Karpas-422 (cell line): ENCODE results near the gene SLC39A2. TPM values are rescaled to one million over a fixed set of nuclear protein-coding genes. Genes with fewer than 3 reads are reported as not detected.

Experiments
- DNase-seq: peaks from one replicate; pipeline ENCODE4 v3.0.0-alpha.2; 2015
- H2AFZ ChIP-seq: fragments of 200-600 bp; sonication (generic); 2 replicates; pipeline ENCODE4 v1.6.1; 2014; ENCODE audit warnings: antibody characterized with exemption, low read length, mixed read lengths
- H3K27ac ChIP-seq: fragments of 200-600 bp; sonication (generic); 2 replicates; pipeline ENCODE4 v1.5.1; 2014; ENCODE audit warnings: mild to moderate bottlenecking, low read length, moderate library complexity
- H3K27me3 ChIP-seq: fragments of 200-600 bp; sonication (generic); 2 replicates; pipeline ENCODE4 v1.6.1; 2014; ENCODE audit warnings: low read length, mixed read lengths
- H3K36me3 ChIP-seq: fragments of 200-600 bp; sonication (generic); 2 replicates; pipeline ENCODE4 v1.6.1; 2014; ENCODE audit warnings: low read length, mixed read lengths; ENCODE audit not compliant: insufficient read depth
- H3K4me1 ChIP-seq: fragments of 200-600 bp; sonication (generic); 2 replicates; pipeline ENCODE4 v1.6.1; 2014; ENCODE audit warnings: mild to moderate bottlenecking, low read length, mixed read lengths
- H3K4me2 ChIP-seq: fragments of 200-600 bp; sonication (generic); 2 replicates; pipeline ENCODE4 v1.6.1; 2014; ENCODE audit warnings: low read length, low read depth, mild to moderate bottlenecking; ENCODE audit not compliant: poor library complexity, severe bottlenecking
- H3K4me3 ChIP-seq: fragments of 200-600 bp; sonication (generic); 2 replicates; pipeline ENCODE4 v1.5.1; 2014; ENCODE audit warnings: mild to moderate bottlenecking, antibody characterized with exemption, low read length, mixed read lengths
- H3K79me2 ChIP-seq: fragments of 200-600 bp; sonication (generic); 2 replicates; pipeline ENCODE4 v1.6.1; 2014; ENCODE audit warnings: mild to moderate bottlenecking, low read length, mixed read lengths
- H3K9ac ChIP-seq: fragments of 200-600 bp; sonication (generic); 2 replicates; pipeline ENCODE4 v1.6.0; 2014; ENCODE audit warnings: low read length
- H3K9me2 ChIP-seq: fragments of 200-600 bp; sonication (generic), shearing (Covaris generic); replicated peaks from 2 replicates; pipeline ENCODE4 v1.6.0; 2014; ENCODE audit warnings: mild to moderate bottlenecking, low read length, moderate library complexity; ENCODE audit not compliant: insufficient read depth
- H3K9me3 ChIP-seq: fragments of 300-700, 200-600 bp; sonication (generic); 2 replicates; pipeline ENCODE4 v1.6.1; 2014; ENCODE audit warnings: low read length, mixed read lengths
- H4K20me1 ChIP-seq: fragments of 200-600 bp; sonication (generic); 2 replicates; pipeline ENCODE4 v1.6.1; 2014; ENCODE audit warnings: mild to moderate bottlenecking, antibody characterized with exemption, low read length, low read depth; ENCODE audit not compliant: insufficient read depth
- total RNA-seq: library from RNA; depleted of rRNA; stranded (reverse); fragments of >200 nt; shearing (Covaris generic); gene quantifications from 2 replicates; pipeline ENCODE4 v1.2.3, GENCODE V29; 2014; ENCODE audit warnings: low replicate concordance

Gene SLC39A2
- total RNA-seq, 1 experiment from 2014 or later, result not detected

DNA sequence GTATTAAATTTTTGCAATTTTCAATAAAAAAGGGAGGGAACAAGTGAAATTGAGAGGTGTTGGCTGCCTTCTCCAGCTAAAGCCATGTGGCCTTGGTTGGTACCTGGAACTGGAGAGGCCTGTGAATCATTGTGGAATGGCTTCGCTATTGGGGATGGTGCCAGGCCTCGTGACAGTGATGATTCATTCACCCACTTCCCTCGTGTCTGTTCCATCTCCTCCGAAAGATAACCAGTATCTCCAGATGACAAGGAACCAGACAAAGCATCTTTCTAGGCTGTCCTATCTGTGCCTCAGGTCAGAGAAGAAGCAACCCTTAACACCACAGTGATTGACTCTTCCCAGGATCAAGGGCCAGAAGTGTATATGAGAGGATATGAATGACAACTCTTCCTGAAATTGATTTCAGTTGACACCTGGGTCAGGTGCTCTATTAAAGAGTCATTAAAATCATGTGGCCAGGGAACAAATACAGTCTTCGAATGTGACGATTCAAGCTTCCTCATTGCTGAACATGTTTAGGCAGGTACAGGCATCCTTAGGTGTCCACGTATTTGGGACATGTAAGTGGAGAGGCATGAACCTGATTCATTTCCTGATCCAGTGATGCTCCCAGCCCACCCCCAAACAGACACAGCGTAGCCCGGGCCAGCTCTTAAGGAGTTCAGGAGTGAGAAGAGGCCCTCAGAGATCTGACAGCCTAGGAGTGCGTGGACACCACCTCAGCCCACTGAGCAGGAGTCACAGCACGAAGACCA lies 42.8 kb downstream of the SLC39A2 start, which contains the start of gene RNASE7:
TSS of gene RNASE7 (plus strand) at position 687 of the 758 bp plus-strand sequence. CDS start 631 bp downstream, outside the sequence.
- H3K9me3 ChIP-seq, result no peaks in the 10 kb centered on the region
- H3K27ac ChIP-seq, result no peak within 1 kb of the TSS
- no peaks in the 10 kb centered on the region for H3K79me2 ChIP-seq
- no peak for DNase-seq
- no peaks in the 10 kb centered on the region for H3K9me2 ChIP-seq
- no peak within 1 kb of the TSS for H3K4me2 ChIP-seq
- no peaks in the 10 kb centered on the region for H3K4me1 ChIP-seq
- H4K20me1 ChIP-seq, result no peaks in the 10 kb centered on the region
- H3K9ac ChIP-seq, result no peak within 1 kb of the TSS
- H2AFZ ChIP-seq, result no peak within 1 kb of the TSS
- no peaks in the 10 kb centered on the region for H3K36me3 ChIP-seq
- no peak within 1 kb of the TSS for H3K4me3 ChIP-seq
- H3K27me3 ChIP-seq, result no peaks in the 10 kb centered on the region

GRCh38 chr14:21042918-21043317 lies 43.8 kb downstream of the SLC39A2 start:
- Histone ChIP-seq H3K27me3 (no peaks in the 10 kb centered on the region), H3K27ac (no peak overlapping the region), H3K79me2 (no peaks in the 10 kb centered on the region), H3K9me3 (no peaks in the 10 kb centered on the region), H4K20me1 (no peaks in the 10 kb centered on the region), H3K4me3 (no peak overlapping the region), H3K4me2 (no peak overlapping the region), H2AFZ (no peak overlapping the region), H3K9ac (no peak overlapping the region), H3K4me1 (no peaks in the 10 kb centered on the region), H3K36me3 (no peaks in the 10 kb centered on the region), H3K9me2 (no peaks in the 10 kb centered on the region)
- DNase-seq, result no peak

- H3K27ac ChIP-seq, result no peak overlapping the region
- no peaks in the 10 kb centered on the region for H3K9me3 ChIP-seq
- H3K4me2 ChIP-seq, result no peak overlapping the region
These were observed 44.4 kb downstream of the SLC39A2 start for GRCh38 chr14:21043387-21043973.

GRCh38 chr14:21043974-21044618 lies 45.0 kb downstream of the SLC39A2 start:
- H3K36me3 ChIP-seq, result no peaks in the 10 kb centered on the region
- H3K4me2 ChIP-seq, result no peak overlapping the region
- H3K4me3 ChIP-seq, result no peak overlapping the region
- H3K4me1 ChIP-seq, result no peaks in the 10 kb centered on the region
- no peak overlapping the region for H3K27ac ChIP-seq
- no peak overlapping the region for H3K9ac ChIP-seq
- DNase-seq, result no peak
- H3K9me3 ChIP-seq, result no peaks in the 10 kb centered on the region
- no peaks in the 10 kb centered on the region for H3K27me3 ChIP-seq
- H3K9me2 ChIP-seq, result no peaks in the 10 kb centered on the region
- no peak overlapping the region for H2AFZ ChIP-seq
- H3K79me2 ChIP-seq, result no peaks in the 10 kb centered on the region
- H4K20me1 ChIP-seq, result no peaks in the 10 kb centered on the region

More at GRCh38 chr14:21043387-21043973, 44.4 kb downstream of the SLC39A2 start:
- no peak for DNase-seq
- no peaks in the 10 kb centered on the region for H3K9me2 ChIP-seq
- no peaks in the 10 kb centered on the region for H3K27me3 ChIP-seq
- H4K20me1 ChIP-seq, result no peaks in the 10 kb centered on the region
- no peaks in the 10 kb centered on the region for H3K79me2 ChIP-seq
- H3K4me3 ChIP-seq, result no peak overlapping the region
- H3K4me1 ChIP-seq, result no peaks in the 10 kb centered on the region
- H2AFZ ChIP-seq, result no peak overlapping the region
- H3K36me3 ChIP-seq, result no peaks in the 10 kb centered on the region
- no peak overlapping the region for H3K9ac ChIP-seq

DNA sequence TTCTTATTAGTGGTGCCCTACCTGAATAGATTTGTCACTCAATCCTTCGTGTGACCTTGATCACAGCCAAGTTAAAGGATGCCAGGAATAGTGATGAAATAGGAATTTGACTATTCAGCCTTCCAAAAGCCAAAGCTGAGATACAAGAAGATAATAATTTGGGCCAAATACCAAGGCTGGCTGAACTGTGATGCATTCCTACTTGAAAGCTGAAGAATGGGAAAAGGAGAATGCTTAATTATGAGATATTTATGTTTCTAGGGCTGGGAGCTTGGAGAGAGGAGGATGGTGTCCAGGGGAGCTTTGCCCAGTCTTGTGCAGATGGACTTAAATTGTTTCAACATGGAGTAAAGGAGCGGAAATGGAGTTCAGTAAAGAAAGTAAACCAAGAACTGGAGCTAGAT lies 48.3 kb downstream of the SLC39A2 start:
- Histone ChIP-seq H3K9me2 (no peaks in the 10 kb centered on the region), H3K4me3 (no peak overlapping the region), H4K20me1 (no peaks in the 10 kb centered on the region), H3K79me2 (no peaks in the 10 kb centered on the region), H3K4me2 (no peak overlapping the region), H3K36me3 (no peaks in the 10 kb centered on the region), H3K27me3 (no peaks in the 10 kb centered on the region), H3K9me3 (no peaks in the 10 kb centered on the region), H3K4me1 (no peaks in the 10 kb centered on the region), H3K27ac (no peak overlapping the region), H2AFZ (no peak overlapping the region), H3K9ac (no peak overlapping the region)
- DNase-seq, result no peak

DNA sequence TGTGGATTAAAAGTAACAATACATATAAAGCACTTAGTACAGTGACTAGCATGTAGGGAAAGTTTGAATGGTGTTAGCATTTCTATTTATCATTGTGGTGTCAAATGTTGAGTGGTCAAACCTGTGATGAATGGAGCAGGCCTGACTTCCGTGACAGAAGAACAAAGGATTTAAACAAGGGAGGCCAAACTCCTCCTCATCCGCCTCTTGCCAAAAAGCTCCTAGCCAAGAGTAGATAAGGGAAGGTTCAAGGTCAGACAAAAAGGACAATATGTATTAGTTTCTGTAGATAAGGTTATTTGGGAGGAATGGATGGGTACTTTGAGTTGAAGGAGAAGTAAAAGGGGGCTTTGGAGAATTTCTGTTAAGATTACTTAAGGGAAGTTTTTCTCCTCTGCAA lies 49.5 kb downstream of the SLC39A2 start:
- Histone ChIP-seq H4K20me1 (no peaks in the 10 kb centered on the region), H3K36me3 (no peaks in the 10 kb centered on the region), H2AFZ (no peak overlapping the region), H3K4me3 (no peak overlapping the region), H3K27me3 (no peaks in the 10 kb centered on the region), H3K27ac (no peak overlapping the region), H3K9ac (no peak overlapping the region), H3K9me3 (no peaks in the 10 kb centered on the region), H3K4me2 (no peak overlapping the region), H3K9me2 (no peaks in the 10 kb centered on the region), H3K79me2 (no peaks in the 10 kb centered on the region), H3K4me1 (no peaks in the 10 kb centered on the region)
- no peak for DNase-seq

DNA sequence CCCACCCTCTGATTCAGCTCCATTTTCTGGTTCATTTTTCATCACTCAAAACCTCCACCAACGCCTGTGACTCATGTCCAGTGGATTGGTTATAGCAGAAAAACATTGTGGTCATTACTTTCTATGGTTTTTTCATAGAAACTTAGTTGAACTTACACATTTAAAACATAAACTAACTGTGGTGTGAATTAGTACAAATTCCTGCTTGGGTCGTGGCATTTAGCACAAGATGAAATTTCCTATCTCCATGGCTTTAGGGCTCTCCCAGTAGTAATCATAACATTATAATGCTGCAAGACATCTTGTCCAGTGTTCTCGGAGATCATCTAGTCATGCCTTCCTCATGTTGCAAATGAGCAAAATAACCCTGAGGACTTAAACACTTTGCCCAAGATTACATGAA lies 50.2 kb downstream of the SLC39A2 start:
- H3K27me3 ChIP-seq, result no peaks in the 10 kb centered on the region
- no peak overlapping the region for H3K27ac ChIP-seq
- H3K9ac ChIP-seq, result no peak overlapping the region
- no peaks in the 10 kb centered on the region for H3K79me2 ChIP-seq
- H3K9me2 ChIP-seq, result no peaks in the 10 kb centered on the region
- H3K36me3 ChIP-seq, result no peaks in the 10 kb centered on the region
- no peak overlapping the region for H3K4me3 ChIP-seq
- no peaks in the 10 kb centered on the region for H4K20me1 ChIP-seq
- no peak overlapping the region for H3K4me2 ChIP-seq
- H2AFZ ChIP-seq, result no peak overlapping the region
- no peaks in the 10 kb centered on the region for H3K9me3 ChIP-seq
- no peaks in the 10 kb centered on the region for H3K4me1 ChIP-seq
- DNase-seq, result no peak

GRCh38 chr14:21050597-21050996 lies 51.5 kb downstream of the SLC39A2 start:
- Histone ChIP-seq H4K20me1 (no peaks in the 10 kb centered on the region), H3K36me3 (no peaks in the 10 kb centered on the region), H3K4me1 (no peaks in the 10 kb centered on the region), H3K27ac (no peak overlapping the region), H3K27me3 (no peaks in the 10 kb centered on the region), H3K9me2 (no peaks in the 10 kb centered on the region), H3K4me3 (no peak overlapping the region), H3K9ac (no peak overlapping the region), H2AFZ (no peak overlapping the region), H3K79me2 (no peaks in the 10 kb centered on the region), H3K9me3 (no peaks in the 10 kb centered on the region), H3K4me2 (no peak overlapping the region)
- DNase-seq, result no peak
